Liver (tissue), 9 donors: ENCODE results near the gene IRX6. TPM values are rescaled to one million over a fixed set of nuclear protein-coding genes. Genes with fewer than 3 reads are reported as not detected.

ENCODE experiments used
- DNase-seq: peaks from one replicate; pipeline ENCODE4 v3.0.0-alpha.2; 2017; ENCODE audit warnings: low spot score
- H3K27ac ChIP-seq, 2 donors: one replicate each; pipeline ENCODE4 v1.7.0; 2013; ENCODE audit warnings: inconsistent platforms in 2 of 2, low read length in 2 of 2, control low read depth in 1 of 2, low read depth in 1 of 2, mild to moderate bottlenecking in 1 of 2
- H3K27me3 ChIP-seq, 4 donors: one replicate each; pipeline versions ENCODE4 v1.6.1 to v1.7.0; 2013; ENCODE audit warnings: low read length in 3 of 4, inconsistent platforms in 1 of 4, mild to moderate bottlenecking in 1 of 4, moderate library complexity in 1 of 4; ENCODE audit not compliant: control insufficient read depth in 4 of 4, insufficient read depth in 4 of 4
- H3K36me3 ChIP-seq, 4 donors: one replicate each; pipeline versions ENCODE4 v1.6.1 to v1.7.0; 2013; ENCODE audit warnings: low read length in 3 of 4, mild to moderate bottlenecking in 3 of 4, low read depth in 1 of 4, moderate library complexity in 1 of 4; ENCODE audit not compliant: control insufficient read depth in 4 of 4, insufficient read depth in 3 of 4
- H3K4me1 ChIP-seq, 4 donors: one replicate each; pipeline versions ENCODE4 v1.6.1 to v1.7.0; 2013; ENCODE audit warnings: low read length in 3 of 4, mild to moderate bottlenecking in 3 of 4, moderate library complexity in 1 of 4; ENCODE audit not compliant: control insufficient read depth in 4 of 4, insufficient read depth in 4 of 4
- H3K4me3 ChIP-seq, 3 donors: one replicate each; pipeline versions ENCODE4 v1.6.1 to v1.7.0; 2013; ENCODE audit warnings: low read length in 3 of 3, control low read depth in 1 of 3, low read depth in 1 of 3, mild to moderate bottlenecking in 1 of 3
- H3K9ac ChIP-seq, 2 donors: one replicate each; pipeline ENCODE4 v1.7.0; 2013; ENCODE audit warnings: low read length in 2 of 2, mild to moderate bottlenecking in 2 of 2, moderate library complexity in 2 of 2, control low read depth in 1 of 2, low read depth in 1 of 2
- H3K9me3 ChIP-seq, 4 donors: one replicate each; pipeline versions ENCODE4 v1.6.1 to v1.7.0; 2013; ENCODE audit warnings: low read length in 3 of 4; ENCODE audit not compliant: control insufficient read depth in 4 of 4
- ATF3 ChIP-seq: IDR thresholded peaks from 2 replicates; pipeline ENCODE4 v1.6.1; 2016; ENCODE audit warnings: antibody characterized with exemption
- CTCF ChIP-seq: fragments of 150-350 bp; IDR thresholded peaks from 2 replicates; pipeline ENCODE4 v1.5.1; 2017; ENCODE audit warnings: improper control_type of control experiment, low read depth, low read length; ENCODE audit not compliant: missing input control
- EGR1 ChIP-seq, 2 donors: IDR thresholded peaks; 2 replicates each; pipeline ENCODE4 v1.6.1; 2016 to 2018; ENCODE audit warnings: antibody characterized with exemption in 2 of 2, low read depth in 2 of 2
- FOXA1 ChIP-seq: IDR thresholded peaks from 2 replicates; pipeline ENCODE4 v1.6.1; 2016; ENCODE audit warnings: antibody characterized with exemption
- GABPA ChIP-seq, 2 donors: IDR thresholded peaks in 1 of 2; conservative IDR thresholded peaks in 1 of 2; 2 replicates each; pipeline ENCODE4 v1.6.1; 2016; ENCODE audit warnings: antibody characterized with exemption in 2 of 2, mild to moderate bottlenecking in 1 of 2, moderate library complexity in 1 of 2
- HNF4A ChIP-seq, 2 donors: conservative IDR thresholded peaks; 2 replicates each; pipeline ENCODE4 v1.6.1; 2016; ENCODE audit warnings: antibody characterized with exemption in 2 of 2, mild to moderate bottlenecking in 2 of 2
- HNF4G ChIP-seq: IDR thresholded peaks from 2 replicates; pipeline ENCODE4 v1.6.1; 2016; ENCODE audit warnings: antibody characterized with exemption
- MAX ChIP-seq: IDR thresholded peaks from 2 replicates; pipeline ENCODE4 v1.6.1; 2016; ENCODE audit warnings: antibody characterized with exemption
- NR2F2 ChIP-seq: IDR thresholded peaks from 2 replicates; pipeline ENCODE4 v1.6.1; 2016; ENCODE audit warnings: antibody characterized with exemption
- RXRA ChIP-seq, 2 donors: IDR thresholded peaks; 2 replicates each; pipeline ENCODE4 v1.6.1; 2017 to 2018; ENCODE audit warnings: antibody characterized with exemption in 2 of 2, mild to moderate bottlenecking in 1 of 2
- SP1 ChIP-seq: IDR thresholded peaks from 2 replicates; pipeline ENCODE4 v1.6.1; 2018; ENCODE audit warnings: antibody characterized with exemption, mild to moderate bottlenecking
- TAF1 ChIP-seq: conservative IDR thresholded peaks from 2 replicates; pipeline ENCODE4 v1.6.1; 2016; ENCODE audit warnings: antibody characterized with exemption, mild to moderate bottlenecking
- YY1 ChIP-seq: IDR thresholded peaks from 2 replicates; pipeline ENCODE4 v1.6.1; 2016; ENCODE audit warnings: antibody characterized with exemption, mild to moderate bottlenecking
- ZBTB33 ChIP-seq: IDR thresholded peaks from 2 replicates; pipeline ENCODE4 v1.6.1; 2016; ENCODE audit warnings: antibody characterized with exemption
- WGBS: extraction: QIAGEN DNeasy Blood & Tissue Kit; methylation state at CpG from one replicate; pipeline ENCODE4 v1.1.7; 2013; 5-methylcytosine and 5-hydroxymethylcytosine counted together
- polyA plus RNA-seq, 2 donors: library from polyadenylated mRNA; stranded (reverse) in 1 of 2; unstranded in 1 of 2; fragments of 200-250 nt in 1 of 2; fragments of >200 nt in 1 of 2; fragmentation: Nextera tagmentation in 1 of 2; extraction: Ambion mirVana in 1 of 2; gene quantifications; one replicate each; pipeline versions ENCODE4 v1.2.1 to v1.2.3, GENCODE V29; 2013 to 2015
- total RNA-seq, 2 donors: library from RNA; depleted of rRNA; stranded (reverse); fragments of >200 nt; gene quantifications; one replicate each; pipeline ENCODE4 v1.2.3, GENCODE V29; 2014
- donor health status: healthy.
- donor health status: healthy.
- donor health status: healthy.
- donor health status: healthy.
- donor health status: healthy.

IRX6 gene
- total and polyA plus RNA-seq, 4 donors = not detected

GRCh38 chr16:55283812-55284717 is 39.9 kb upstream of the IRX6 start:
- no peak for DNase-seq
- H3K36me3 ChIP-seq = no peaks in the 10 kb centered on the region
- no peak overlapping the region for H3K9ac ChIP-seq
- peaks cover 0 to 7% (median 1%) of the 10 kb centered on the region in 4 donors for H3K9me3 ChIP-seq
- H3K4me3 ChIP-seq = no peak overlapping the region
- peaks cover 0 to 2% (median 0%) of the 10 kb centered on the region in 4 donors for H3K27me3 ChIP-seq
- H3K4me1 ChIP-seq = peaks cover 0 to 2% (median 0%) of the 10 kb centered on the region in 4 donors
- TF ChIP-seq ZBTB33 (no peak), GABPA (IDR thresholded peaks at IDR 0.05 in 1 of 2, conservative IDR thresholded peaks at IDR 0.05 in 1 of 2) (no peak), MAX (no peak), YY1 (no peak)
- WGBS = 36% methylated on average over 12 of the region's 12 CpGs
- H3K27ac ChIP-seq = no peak overlapping the region

GRCh38 chr16:55284718-55285099 is 39.3 kb upstream of the IRX6 start:
- peaks cover 0 to 2% (median 0%) of the 10 kb centered on the region in 4 donors for H3K4me1 ChIP-seq
- no peak for DNase-seq
- no peak overlapping the region for H3K4me3 ChIP-seq
- no peak overlapping the region for H3K27ac ChIP-seq
- H3K9me3 ChIP-seq = peaks cover 0 to 7% (median 1%) of the 10 kb centered on the region in 4 donors
- peaks cover 0 to 2% (median 0%) of the 10 kb centered on the region in 4 donors for H3K27me3 ChIP-seq
- no peak for TF ChIP-seq FOXA1
- no peak for TF ChIP-seq SP1
- no peak for TF ChIP-seq ZBTB33
- no peak for TF ChIP-seq HNF4G
- TF ChIP-seq RXRA (IDR thresholded peaks at IDR 0.05) = no peak
- no peak for TF ChIP-seq NR2F2
- no peak for TF ChIP-seq TAF1
- TF ChIP-seq MAX = no peak
- no peak for TF ChIP-seq HNF4A (conservative IDR thresholded peaks at IDR 0.05)
- no peak for TF ChIP-seq GABPA (IDR thresholded peaks at IDR 0.05 in 1 of 2, conservative IDR thresholded peaks at IDR 0.05 in 1 of 2)
- H3K9ac ChIP-seq = no peak overlapping the region
- H3K36me3 ChIP-seq = no peaks in the 10 kb centered on the region
- WGBS = 84% methylated on average over 6 of the region's 6 CpGs

- Histone ChIP-seq H3K9me3 (peaks cover 0 to 7% (median 1%) of the 10 kb centered on the region in 4 donors), H3K36me3 (no peaks in the 10 kb centered on the region), H3K27me3 (peaks cover 0 to 2% (median 0%) of the 10 kb centered on the region in 4 donors), H3K27ac (no peak overlapping the region), H3K4me3 (no peak overlapping the region), H3K4me1 (peaks cover 0 to 2% (median 0%) of the 10 kb centered on the region in 4 donors), H3K9ac (no peak overlapping the region)
- 75% methylated on average over 2 of the region's 2 CpGs for WGBS
- DNase-seq = no peak
- TF ChIP-seq ZBTB33 = no peak
- no peak for TF ChIP-seq CTCF
- no peak for TF ChIP-seq ATF3
- TF ChIP-seq HNF4A (conservative IDR thresholded peaks at IDR 0.05) = no peak
- TF ChIP-seq MAX = no peak
- TF ChIP-seq SP1 = no peak
- no peak for TF ChIP-seq EGR1 (IDR thresholded peaks at IDR 0.05; ENCODE audit: low read depth in 2 of 2)
These were observed 38.4 kb upstream of the IRX6 start for GRCh38 chr16:55285586-55285985.
